ENCODE measurements around the gene RASAL3.
A peak's percentile ranks its signal among the peaks of the same experiment; 100 is the strongest.

RASAL3 gene

GRCh38 chr19:15449620-15450527 lies 14.5 kb downstream of the RASAL3 start, which contains the start of gene WIZ:
WIZ (minus strand) TSS chr19:15449956; CDS start chr19:15448307, 1,649 bp downstream.
- DNase-seq (ENCODE audit: extremely low read depth in 1 of 2, low read depth in 1 of 2): peak; percentile 66 to 67

GRCh38 chr19:15448778-15449619 lies 15.3 kb downstream of the RASAL3 start:
- no peak for DNase-seq (ENCODE audit: extremely low read depth in 1 of 2, low read depth in 1 of 2)

GRCh38 chr19:15448044-15448777 lies 16.1 kb downstream of the RASAL3 start:
- DNase-seq (ENCODE audit: extremely low read depth in 1 of 2, low read depth in 1 of 2): no peak

- no peak for DNase-seq (ENCODE audit: extremely low read depth in 1 of 2, low read depth in 1 of 2)
These were observed 17.3 kb downstream of the RASAL3 start for GRCh38 chr19:15447057-15447456.

- DNase-seq (ENCODE audit: extremely low read depth in 1 of 2, low read depth in 1 of 2): no peak
These were observed 18.5 kb downstream of the RASAL3 start for GRCh38 chr19:15445807-15446376.

- no peak for DNase-seq (ENCODE audit: extremely low read depth in 1 of 2, low read depth in 1 of 2)
These were observed 19.1 kb downstream of the RASAL3 start for GRCh38 chr19:15445227-15445605.

- DNase-seq (ENCODE audit: extremely low read depth in 1 of 2, low read depth in 1 of 2): no peak
These were observed 19.7 kb downstream of the RASAL3 start for GRCh38 chr19:15444505-15445226.

GRCh38 chr19:15443838-15444237 lies 20.5 kb downstream of the RASAL3 start:
- no peak for DNase-seq (ENCODE audit: extremely low read depth in 1 of 2, low read depth in 1 of 2)

- DNase-seq (ENCODE audit: extremely low read depth in 1 of 2, low read depth in 1 of 2): no peak
These were observed 21.0 kb downstream of the RASAL3 start for GRCh38 chr19:15443325-15443724.

- DNase-seq (ENCODE audit: extremely low read depth in 1 of 2, low read depth in 1 of 2): no peak
These were observed 22.0 kb downstream of the RASAL3 start for GRCh38 chr19:15442142-15442920.

- DNase-seq (ENCODE audit: extremely low read depth in 1 of 2, low read depth in 1 of 2): no peak
These were observed 23.0 kb downstream of the RASAL3 start for GRCh38 chr19:15441317-15441716.

GRCh38 chr19:15439821-15440641 lies 24.3 kb downstream of the RASAL3 start:
- DNase-seq (ENCODE audit: extremely low read depth in 1 of 2, low read depth in 1 of 2): no peak

GRCh38 chr19:15439078-15439799 lies 25.1 kb downstream of the RASAL3 start:
- DNase-seq (ENCODE audit: extremely low read depth in 1 of 2, low read depth in 1 of 2): no peak

- no peak for DNase-seq (ENCODE audit: extremely low read depth in 1 of 2, low read depth in 1 of 2)
These were observed 25.8 kb downstream of the RASAL3 start for GRCh38 chr19:15438577-15438976.

GRCh38 chr19:15438124-15438496 lies 26.2 kb downstream of the RASAL3 start:
- DNase-seq (ENCODE audit: extremely low read depth in 1 of 2, low read depth in 1 of 2): no peak

- no peak for DNase-seq (ENCODE audit: extremely low read depth in 1 of 2, low read depth in 1 of 2)
These were observed 26.8 kb downstream of the RASAL3 start for GRCh38 chr19:15437355-15438123.

GRCh38 chr19:15436826-15437110 lies 27.6 kb downstream of the RASAL3 start:
- no peak for DNase-seq (ENCODE audit: extremely low read depth in 1 of 2, low read depth in 1 of 2)
